ENCODE data around the gene ABCB9.

DNA sequence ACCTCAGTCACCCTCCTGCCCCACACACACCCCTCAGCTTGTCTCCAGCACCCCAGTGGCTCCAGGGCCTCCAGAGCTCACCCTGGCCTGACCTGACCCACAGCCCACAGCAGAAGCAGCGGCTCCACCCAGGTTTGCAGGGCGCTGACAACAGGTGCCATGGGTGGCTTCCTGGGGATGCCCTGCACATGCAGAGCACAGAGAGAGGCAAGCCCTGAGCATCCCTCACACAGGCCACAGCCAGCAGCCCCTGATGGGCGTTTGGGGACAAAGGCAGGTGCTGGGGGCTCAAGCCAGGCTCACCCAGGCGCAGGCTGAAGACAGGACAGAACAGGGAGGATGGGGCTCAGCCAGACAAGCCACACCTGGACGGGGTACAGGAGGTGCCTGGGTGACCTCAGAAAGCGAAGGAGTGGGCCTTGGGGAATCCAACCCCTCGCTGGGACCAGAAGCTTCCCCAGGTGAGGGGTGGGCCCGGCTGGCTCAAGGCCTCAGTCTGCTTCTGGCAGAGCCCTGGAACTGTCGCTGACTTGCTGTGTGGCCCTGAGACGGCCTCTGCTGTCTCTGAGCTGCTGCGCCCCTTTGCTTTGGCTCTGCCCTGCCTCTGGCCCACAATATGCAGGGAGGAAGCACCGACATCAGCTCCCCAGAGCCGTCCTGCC lies 24.8 kb upstream of the ABCB9 start:
- TF ChIP-seq, protein P1, sequence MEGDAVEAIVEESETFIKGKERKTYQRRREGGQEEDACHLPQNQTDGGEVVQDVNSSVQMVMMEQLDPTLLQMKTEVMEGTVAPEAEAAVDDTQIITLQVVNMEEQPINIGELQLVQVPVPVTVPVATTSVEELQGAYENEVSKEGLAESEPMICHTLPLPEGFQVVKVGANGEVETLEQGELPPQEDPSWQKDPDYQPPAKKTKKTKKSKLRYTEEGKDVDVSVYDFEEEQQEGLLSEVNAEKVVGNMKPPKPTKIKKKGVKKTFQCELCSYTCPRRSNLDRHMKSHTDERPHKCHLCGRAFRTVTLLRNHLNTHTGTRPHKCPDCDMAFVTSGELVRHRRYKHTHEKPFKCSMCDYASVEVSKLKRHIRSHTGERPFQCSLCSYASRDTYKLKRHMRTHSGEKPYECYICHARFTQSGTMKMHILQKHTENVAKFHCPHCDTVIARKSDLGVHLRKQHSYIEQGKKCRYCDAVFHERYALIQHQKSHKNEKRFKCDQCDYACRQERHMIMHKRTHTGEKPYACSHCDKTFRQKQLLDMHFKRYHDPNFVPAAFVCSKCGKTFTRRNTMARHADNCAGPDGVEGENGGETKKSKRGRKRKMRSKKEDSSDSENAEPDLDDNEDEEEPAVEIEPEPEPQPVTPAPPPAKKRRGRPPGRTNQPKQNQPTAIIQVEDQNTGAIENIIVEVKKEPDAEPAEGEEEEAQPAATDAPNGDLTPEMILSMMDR (IDR thresholded peaks at IDR 0.05): no peak
- no peak for TF ChIP-seq ZFX (IDR thresholded peaks at IDR 0.05; ENCODE audit: borderline replicate concordance)
